K562 (cell line): ENCODE results near the gene ACSL3. TPM values are rescaled to one million over a fixed set of nuclear protein-coding genes. Genes with fewer than 3 reads are reported as not detected.

Source experiments
- ATAC-seq: fragments of 200-7000 bp; cut with Tn5 transposase; 3 replicates; pipeline ENCODE4 v1.9.1; 2020; ENCODE audit warnings: moderate library complexity
- BruUV-seq: library from RNA; stranded (reverse); fragments of 400-500 nt; replicated peaks from 2 replicates; lab custom pipeline; 2021; lab: Mats Ljungman, UMichigan
- CTCF ChIA-PET: fragments of 300-600 bp; formaldehyde crosslinking; extraction: SDS; loops from one replicate; lab custom pipeline; 2021; ENCODE audit warnings: low intra/inter-chr PET ratio; lab: Yijun Ruan, JAX
- POLR2A ChIA-PET: fragments of 300-600, 350-650 bp; sonication (Branson Sonifier 250); formaldehyde crosslinking; extraction: SDS; loops from one replicate; lab custom pipeline; 2021; ENCODE audit warnings: antibody characterized with exemption, inconsistent platforms; lab: Yijun Ruan, JAX
- DNase-seq, 4 experiments: peaks; one replicate each; pipeline versions ENCODE4 v3.0.0 to v3.0.0-alpha.2; 2011 to 2018; ENCODE audit warnings: low spot score in 3 of 4, mixed read lengths in 3 of 4; ENCODE audit errors: extremely low read depth in 1 of 4
- FAIRE-seq: peaks from 2 replicates; lab custom pipeline; 2011; peaks lifted over from hg19 to GRCh38; lab: Jason Lieb, UNC
- H2AFZ ChIP-seq: 2 replicates; pipeline ENCODE4 v1.6.0; 2011; ENCODE audit warnings: low read depth, low read length, control low read depth, inconsistent platforms
- H3K27ac ChIP-seq: fragments of 200-600 bp; 3 replicates; pipeline ENCODE4 v1.8.0; 2011; ENCODE audit warnings: low read depth, mild to moderate bottlenecking, control low read depth, inconsistent platforms, low read length, moderate library complexity, mixed read lengths; ENCODE audit errors: extremely low read depth
- H3K27me3 ChIP-seq, 2 experiments: fragments of 300-600 bp in 1 of 2; 2 replicates in 1 of 2; 3 replicates in 1 of 2; pipeline versions ENCODE4 v1.6.0 to v1.8.0; 2011; ENCODE audit warnings: inconsistent platforms in 2 of 2, low read length in 2 of 2, mild to moderate bottlenecking in 1 of 2, mixed read lengths in 1 of 2, moderate library complexity in 1 of 2; ENCODE audit not compliant: control insufficient read depth in 2 of 2, insufficient read depth in 2 of 2
- H3K36me3 ChIP-seq: fragments of 300-600 bp; 3 replicates; pipeline ENCODE4 v1.8.0; 2011; ENCODE audit warnings: mild to moderate bottlenecking, low read length, inconsistent platforms; ENCODE audit not compliant: control insufficient read depth, insufficient read depth
- H3K4me1 ChIP-seq, 2 experiments: fragments of 200-600 bp in 1 of 2; replicated peaks in 1 of 2; 2 replicates in 1 of 2; 3 replicates in 1 of 2; pipeline versions ENCODE4 v1.5.1 to v1.8.0; 2011; ENCODE audit warnings: inconsistent platforms in 2 of 2, low read length in 2 of 2, mild to moderate bottlenecking in 1 of 2, mixed read lengths in 1 of 2, moderate library complexity in 1 of 2; ENCODE audit not compliant: control insufficient read depth in 2 of 2, insufficient read depth in 2 of 2
- H3K4me2 ChIP-seq: 2 replicates; pipeline ENCODE4 v1.6.1; 2011; ENCODE audit warnings: low read length, control low read depth, inconsistent platforms, mixed read lengths; ENCODE audit not compliant: insufficient read depth
- H3K4me3 ChIP-seq: fragments of 200-600 bp; sonication (generic), shearing (Covaris generic); 2 replicates; pipeline ENCODE4 v1.5.1; 2016; ENCODE audit warnings: control low read depth, inconsistent platforms
- H3K79me2 ChIP-seq: fragments of 200-600 bp; 3 replicates; pipeline ENCODE4 v1.8.0; 2011; ENCODE audit warnings: low read length, inconsistent platforms; ENCODE audit not compliant: control insufficient read depth, insufficient read depth
- H3K9ac ChIP-seq, 2 experiments: 2 replicates each; pipeline versions ENCODE4 v1.6.0 to v1.6.1; 2011; ENCODE audit warnings: low read depth in 2 of 2, low read length in 2 of 2, control low read depth in 1 of 2, inconsistent platforms in 1 of 2, mild to moderate bottlenecking in 1 of 2, mixed read lengths in 1 of 2; ENCODE audit not compliant: insufficient read depth in 1 of 2
- H3K9me1 ChIP-seq: one replicate; pipeline ENCODE4 v1.6.0; 2011; ENCODE audit warnings: inconsistent platforms, mild to moderate bottlenecking, low read length, moderate library complexity; ENCODE audit not compliant: control insufficient read depth, insufficient read depth
- H3K9me3 ChIP-seq: replicated peaks from 2 replicates; pipeline ENCODE4 v1.5.1; 2011; ENCODE audit warnings: low read depth, low read length, inconsistent platforms; ENCODE audit not compliant: control insufficient read depth, insufficient read depth
- H4K20me1 ChIP-seq: replicated peaks from 2 replicates; pipeline ENCODE4 v1.6.1; 2011; ENCODE audit warnings: low read length, inconsistent platforms, mixed read lengths; ENCODE audit not compliant: control insufficient read depth, insufficient read depth
- BACH1 ChIP-seq: fragments of 200-800 bp; sonication (Bioruptor generic); IDR thresholded peaks from 2 replicates; pipeline ENCODE4 v1.6.1; 2016; ENCODE audit warnings: missing genetic modification characterization, missing compliant biosample characterization
- LEF1 ChIP-seq: fragments of 450-650 bp; IDR thresholded peaks from 2 replicates; pipeline ENCODE4 v1.6.1; 2016; ENCODE audit warnings: mild to moderate bottlenecking
- MCM3 ChIP-seq: fragments of 450-650 bp; IDR thresholded peaks from 2 replicates; pipeline ENCODE4 v1.6.1; 2016
- MCM5 ChIP-seq: fragments of 450-650 bp; IDR thresholded peaks from 2 replicates; pipeline ENCODE4 v1.6.1; 2016; ENCODE audit warnings: low read depth
- NELFE ChIP-seq: IDR thresholded peaks from 2 replicates; pipeline ENCODE4 v1.6.1; 2011; ENCODE audit warnings: mild to moderate bottlenecking; ENCODE audit not compliant: insufficient read depth, insufficient read length
- SMAD4 ChIP-seq: fragments of 250-450 bp; sonication (Bioruptor Pico); conservative IDR thresholded peaks from 2 replicates; pipeline ENCODE4 v1.8.0; 2021; ENCODE audit warnings: inconsistent platforms, mild to moderate bottlenecking, moderate library complexity
- SP1 ChIP-seq: sonication (generic); formaldehyde crosslinking; IDR thresholded peaks from 2 replicates; pipeline ENCODE4 v1.8.1; 2022; ENCODE audit warnings: mild to moderate bottlenecking, missing genetic modification reagents
- SRSF7 ChIP-seq: fragments of 200-400 bp; formaldehyde crosslinking; optimal IDR thresholded peaks from 2 replicates; pipeline ENCODE3; 2017; ENCODE audit warnings: mild to moderate bottlenecking, low read depth, low read length
- TCFL5 ChIP-seq: fragments of 250-450 bp; sonication (Bioruptor Pico); conservative IDR thresholded peaks from 2 replicates; pipeline ENCODE4 v1.6.1; 2021; ENCODE audit warnings: mild to moderate bottlenecking, moderate library complexity, matching md5 sums
- TRIM24 ChIP-seq, 2 experiments: fragments of 450-650 bp; IDR thresholded peaks; 2 replicates each; pipeline ENCODE4 v1.6.1; 2016
- YBX1 ChIP-seq: fragments of 450-650 bp; IDR thresholded peaks from 2 replicates; pipeline ENCODE4 v1.7.1; 2016; ENCODE audit warnings: mild to moderate bottlenecking
- ZFPM2 ChIP-seq: fragments of 250-450 bp; sonication (Bioruptor Pico); IDR thresholded peaks from 2 replicates; pipeline ENCODE4 v1.5.1; 2022; ENCODE audit warnings: mild to moderate bottlenecking
- ZNF324 ChIP-seq: fragments of 250-450 bp; sonication (Bioruptor Pico); IDR thresholded peaks from 2 replicates; pipeline ENCODE4 v1.4.0; 2020; ENCODE audit warnings: mild to moderate bottlenecking
- WGBS: fragments of 100-300 bp; shearing (Covaris generic); methylation state at CpG from one replicate; pipeline ENCODE4 v1.1.6; 2016; ENCODE audit warnings: low coverage, mixed read lengths; ENCODE audit not compliant: insufficient coverage; ENCODE audit errors: missing lambda C conversion rate; 5-methylcytosine and 5-hydroxymethylcytosine counted together
- in situ Hi-C: fragments of 300-500 bp; cut with MboI; formaldehyde crosslinking; loops from 4 replicates; pipeline ENCODE4 v1.15.0; 2018; ENCODE audit warnings: inconsistent platforms, mixed read lengths
- intact Hi-C: fragments of 100-400 bp; cut with micrococcal nuclease; formaldehyde crosslinking; loops from 2 replicates; pipeline ENCODE4 v1.14.2; 2022
- polyA plus RNA-seq, 8 experiments: library from polyadenylated mRNA; depleted of rRNA in 4 of 8; stranded (reverse) in 5 of 8; unstranded in 3 of 8; fragments of >200 nt; fragmentation: Nextera tagmentation in 2 of 8; fragmentation: Illumina TruSeq in 1 of 8; extraction: Ambion mirVana in 2 of 8; extraction: Trizol in 1 of 8; gene quantifications; 2 replicates each; pipeline versions ENCODE4 v1.2.1 to v1.2.3, GENCODE V29; 2011 to 2014; ENCODE audit warnings: inconsistent platforms in 1 of 8, missing spikeins in 1 of 8
- total RNA-seq, 7 experiments: library from RNA; depleted of rRNA in 6 of 7; stranded (reverse); fragments of >200 nt in 6 of 7; fragmentation: Illumina TruSeq in 2 of 7; extraction: Trizol in 2 of 7; gene quantifications; 2 replicates each; pipeline versions ENCODE4 v1.2.1 to v1.2.3, GENCODE V29; 2011 to 2021; ENCODE audit warnings: low replicate concordance in 1 of 7
- TF ChIP-seq, protein P1 (sequence below), 2 experiments: fragments of 450-650 bp in 1 of 2; sonication (generic) in 1 of 2; formaldehyde crosslinking; conservative IDR thresholded peaks; 2 replicates each; pipeline versions ENCODE4 v1.4.0 to v1.8.1; 2020 to 2022; ENCODE audit warnings: mild to moderate bottlenecking in 1 of 2, missing genetic modification reagents in 1 of 2

The ACSL3 gene
- total and polyA plus RNA-seq, 9 of the 15 experiments (the other 6 are each of a cell fraction or from before 2014, with no cell fraction given), result 21.3 to 123 (median 85.2) TPM

DNA sequence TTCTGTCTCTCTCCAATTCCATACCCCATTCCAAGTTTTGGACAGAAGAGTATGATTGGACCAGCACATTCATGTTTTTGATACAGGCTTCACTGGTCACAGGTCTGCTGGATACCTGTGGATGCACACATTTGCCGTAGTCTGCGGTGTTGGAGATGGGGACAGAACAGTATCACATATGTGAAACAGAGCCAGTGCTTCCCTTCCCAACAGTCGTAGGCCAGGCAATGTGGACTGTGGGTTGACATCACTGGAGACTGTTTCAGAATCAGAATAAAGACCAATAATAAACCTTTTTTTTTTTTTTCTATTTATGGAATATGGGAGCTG is 18.7 kb downstream of the ACSL3 start:
- H3K27me3 ChIP-seq, result no peaks in the 10 kb centered on the region
- peaks cover 34% of the 10 kb centered on the region for H4K20me1 ChIP-seq
- no peak overlapping the region for H3K4me2 ChIP-seq
- FAIRE-seq, result no peak
- WGBS, result 88% methylated on average over 3 of the region's 3 CpGs
- peaks cover 2% of the 10 kb centered on the region for H3K9me1 ChIP-seq
- POLR2A ChIA-PET, result no interaction called here
- in situ Hi-C loops, result no loop called here
- DNase-seq, result no peak
- peaks cover 3% of the 10 kb centered on the region; the same call in 1 of the 3 replicates for H3K36me3 ChIP-seq
- no peak overlapping the region for H2AFZ ChIP-seq
- peak; percentile 31; the same call in 2 of the 3 replicates for ATAC-seq
- H3K9me3 ChIP-seq, result no peaks in the 10 kb centered on the region
- TF ChIP-seq YBX1 (no peak), MCM5 (no peak), TRIM24 (IDR thresholded peaks at IDR 0.05) (no peak)
- TF ChIP-seq, all 486 proteins: peak for 0
- Histone ChIP-seq H3K4me1 (peaks cover 0 to 22% of the 10 kb centered on the region in 2 experiments; a peak in 3 of 5 replicates), H3K4me3 (no peak overlapping the region), H3K9ac (no peak overlapping the region), H3K79me2 (peaks cover 98% of the 10 kb centered on the region), H3K27ac (no peak overlapping the region)
- BruUV-seq, result no TSS peak
- intact Hi-C loops, result no loop called here
- CTCF ChIA-PET, result no interaction called here

DNA sequence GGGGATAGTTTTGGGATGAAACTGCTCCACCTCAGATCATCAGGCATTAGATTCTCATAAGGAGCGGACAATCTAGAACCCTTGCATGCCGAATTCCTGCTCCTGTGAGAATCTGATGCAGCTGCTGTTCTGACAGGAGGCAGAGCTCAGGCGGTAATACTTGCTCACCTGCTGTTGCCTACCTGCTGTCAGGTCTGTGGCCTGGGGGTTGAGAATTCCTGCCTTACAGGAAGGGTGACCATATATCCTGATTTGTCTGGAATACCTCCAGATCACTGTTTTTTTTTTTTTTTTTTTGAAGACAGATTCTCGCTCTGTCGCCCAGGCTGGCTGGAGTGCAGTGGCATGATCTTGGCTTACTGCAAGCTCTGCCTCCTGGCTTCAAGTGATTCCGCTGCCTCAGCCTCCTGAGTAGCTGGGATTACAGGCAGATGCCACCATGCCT is 21.7 kb downstream of the ACSL3 start:
- WGBS, result 89% methylated on average over 5 of the region's 6 CpGs
- no peak overlapping the region for H3K27ac ChIP-seq
- TF ChIP-seq TCFL5 (CRISPR knock-in tag), result no peak
- no peak for TF ChIP-seq ZFPM2
- no peak for TF ChIP-seq BACH1
- no peak for TF ChIP-seq SP1 (CRISPR knock-in tag)
- no peak for TF ChIP-seq SRSF7
- no peak for TF ChIP-seq LEF1
- TF ChIP-seq ZNF324 (CRISPR knock-in tag), result no peak
- no peak for TF ChIP-seq MCM3
- TF ChIP-seq, protein P1, sequence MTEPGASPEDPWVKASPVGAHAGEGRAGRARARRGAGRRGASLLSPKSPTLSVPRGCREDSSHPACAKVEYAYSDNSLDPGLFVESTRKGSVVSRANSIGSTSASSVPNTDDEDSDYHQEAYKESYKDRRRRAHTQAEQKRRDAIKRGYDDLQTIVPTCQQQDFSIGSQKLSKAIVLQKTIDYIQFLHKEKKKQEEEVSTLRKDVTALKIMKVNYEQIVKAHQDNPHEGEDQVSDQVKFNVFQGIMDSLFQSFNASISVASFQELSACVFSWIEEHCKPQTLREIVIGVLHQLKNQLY (CRISPR knock-in tag; conservative IDR thresholded peaks at IDR 0.05), result no peak
- no peak for TF ChIP-seq SMAD4 (CRISPR knock-in tag)
- no peak for TF ChIP-seq NELFE

More for the DNA sequence above, 21.7 kb downstream of the ACSL3 start:
- ATAC-seq (no peak), DNase-seq (no peak), FAIRE-seq (no peak)
- Histone ChIP-seq H3K27me3 (no peaks in the 10 kb centered on the region), H3K9ac (no peak overlapping the region), H3K4me3 (no peak overlapping the region), H2AFZ (no peak overlapping the region), H3K4me2 (no peak overlapping the region), H3K4me1 (peaks cover 0 to 20% of the 10 kb centered on the region in 2 experiments; a peak in 3 of 5 replicates), H4K20me1 (peaks cover 38% of the 10 kb centered on the region), H3K36me3 (peaks cover 3% of the 10 kb centered on the region; the same call in 1 of the 3 replicates), H3K9me3 (no peaks in the 10 kb centered on the region), H3K79me2 (peaks cover 98% of the 10 kb centered on the region), H3K9me1 (peaks cover 2% of the 10 kb centered on the region)
- in situ Hi-C loops (no loop called here), intact Hi-C loops (no loop called here)
- CTCF ChIA-PET, result no interaction called here
- POLR2A ChIA-PET, result interaction anchor here (0.9 to 1.5 kb wide), 3 partner anchors 9 to 22 kb away, joined by 3 read pairs; partner anchors contain the start of gene ACSL3
- no TSS peak for BruUV-seq
